Activated CD8-positive, alpha-beta memory T cell treated with anti-CD3 and anti-CD28 coated beads for 48 hours (primary cell): ENCODE measurements around the gene PCDHGA5.
"Not testable (repeated sequence)": the region's sequence is repeated elsewhere in the genome, so short reads cannot be mapped to it uniquely, and the experiment has no call there.

ENCODE experiments used
- DNase-seq, 3 experiments: peaks; one replicate each; pipeline ENCODE4 v3.0.0-alpha.2; 2020; ENCODE audit warnings: low read depth in 2 of 3, low spot score in 2 of 3

Gene PCDHGA5

GRCh38 chr5:141384471-141385267 is 20.7 kb downstream of the PCDHGA5 start:
- DNase-seq: no peak

- not testable (repeated sequence) for DNase-seq
These were observed 23.8 kb downstream of the PCDHGA5 start, which contains the start of gene PCDHGB4 for GRCh38 chr5:141387557-141388311. Gene PCDHGB4, plus strand, starts transcription at chr5:141387698. Its CDS starts 187 bp downstream, at chr5:141387885.

- DNase-seq: no peak
These were observed 24.7 kb downstream of the PCDHGA5 start for GRCh38 chr5:141388661-141389060.

DNA sequence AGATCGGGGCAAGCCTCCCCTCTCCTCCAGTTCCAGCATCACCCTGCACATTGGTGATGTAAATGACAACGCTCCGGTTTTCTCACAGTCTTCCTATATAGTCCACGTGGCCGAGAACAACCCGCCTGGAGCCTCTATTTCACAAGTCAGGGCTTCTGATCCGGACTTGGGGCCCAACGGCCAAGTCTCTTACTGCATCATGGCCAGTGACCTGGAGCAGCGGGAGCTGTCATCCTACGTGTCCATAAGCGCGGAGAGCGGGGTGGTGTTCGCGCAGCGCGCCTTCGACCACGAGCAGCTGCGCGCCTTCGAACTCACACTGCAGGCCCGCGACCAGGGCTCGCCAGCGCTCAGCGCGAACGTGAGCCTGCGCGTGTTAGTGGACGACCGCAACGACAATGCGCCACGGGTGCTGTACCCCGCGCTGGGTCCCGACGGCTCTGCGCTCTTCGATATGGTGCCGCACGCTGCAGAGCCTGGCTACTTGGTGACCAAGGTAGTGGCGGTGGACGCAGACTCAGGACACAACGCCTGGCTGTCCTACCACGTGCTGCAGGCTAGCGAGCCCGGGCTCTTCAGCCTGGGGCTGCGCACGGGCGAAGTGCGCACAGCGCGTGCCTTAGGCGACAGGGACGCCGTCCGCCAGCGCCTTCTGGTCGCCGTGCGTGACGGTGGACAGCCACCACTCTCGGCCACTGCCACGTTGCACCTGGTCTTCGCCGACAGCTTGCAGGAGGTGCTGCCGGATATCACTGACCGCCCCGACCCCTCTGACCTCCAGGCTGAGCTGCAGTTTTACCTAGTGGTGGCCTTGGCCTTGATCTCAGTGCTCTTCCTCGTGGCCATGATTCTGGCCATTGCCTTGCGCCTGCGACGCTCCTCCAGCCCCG is 25.4 kb downstream of the PCDHGA5 start:
- no peak for DNase-seq

DNA sequence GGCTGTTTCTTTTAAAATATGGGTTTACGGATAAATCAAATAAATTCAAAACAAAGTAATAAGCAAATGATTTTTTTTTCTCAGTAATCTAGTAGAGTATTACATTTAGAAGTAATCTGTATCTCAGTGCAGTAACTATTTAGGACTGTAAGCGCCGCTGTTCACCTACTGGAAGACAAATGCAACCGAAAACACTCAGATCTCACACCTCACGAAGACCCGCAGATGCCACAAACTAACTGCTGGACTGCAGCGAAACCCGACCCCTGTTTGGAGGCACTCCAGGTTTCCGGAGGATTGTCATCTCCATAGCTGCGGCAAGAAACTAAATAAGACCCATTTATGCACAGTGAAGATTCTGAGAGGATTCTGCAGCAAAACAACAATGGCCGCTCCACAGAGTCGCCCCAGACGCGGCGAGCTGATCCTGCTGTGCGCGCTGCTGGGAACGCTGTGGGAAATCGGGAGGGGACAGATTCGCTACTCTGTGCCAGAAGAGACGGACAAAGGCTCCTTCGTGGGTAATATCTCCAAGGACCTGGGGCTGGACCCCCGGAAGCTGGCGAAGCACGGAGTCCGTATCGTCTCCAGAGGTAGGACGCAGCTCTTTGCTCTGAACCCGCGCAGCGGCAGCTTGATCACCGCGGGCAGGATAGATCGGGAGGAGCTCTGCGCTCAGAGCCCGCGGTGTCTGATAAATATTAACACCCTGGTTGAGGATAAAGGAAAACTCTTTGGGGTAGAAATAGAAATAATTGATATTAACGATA is 28.7 kb downstream of the PCDHGA5 start, which contains the start of gene PCDHGA8:
Gene PCDHGA8 (plus strand): TSS at position 205 of the 770 bp plus-strand sequence. CDS start 181 bp downstream, at position 386.
- no peak for DNase-seq

DNA sequence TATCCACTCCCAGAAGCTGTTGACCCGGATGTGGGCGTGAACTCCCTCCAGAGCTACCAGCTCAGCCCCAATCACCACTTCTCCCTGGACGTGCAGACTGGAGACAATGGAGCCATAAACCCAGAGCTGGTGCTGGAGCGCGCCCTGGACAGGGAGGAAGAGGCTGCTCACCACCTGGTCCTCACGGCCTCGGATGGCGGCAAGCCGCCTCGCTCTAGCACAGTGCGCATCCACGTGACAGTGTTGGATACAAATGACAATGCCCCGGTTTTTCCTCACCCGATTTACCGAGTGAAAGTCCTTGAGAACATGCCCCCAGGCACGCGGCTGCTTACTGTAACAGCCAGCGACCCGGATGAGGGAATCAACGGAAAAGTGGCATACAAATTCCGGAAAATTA is 29.3 kb downstream of the PCDHGA5 start:
- DNase-seq: no peak

GRCh38 chr5:141394401-141395187 is 30.6 kb downstream of the PCDHGA5 start:
- DNase-seq: not testable (repeated sequence)

DNA sequence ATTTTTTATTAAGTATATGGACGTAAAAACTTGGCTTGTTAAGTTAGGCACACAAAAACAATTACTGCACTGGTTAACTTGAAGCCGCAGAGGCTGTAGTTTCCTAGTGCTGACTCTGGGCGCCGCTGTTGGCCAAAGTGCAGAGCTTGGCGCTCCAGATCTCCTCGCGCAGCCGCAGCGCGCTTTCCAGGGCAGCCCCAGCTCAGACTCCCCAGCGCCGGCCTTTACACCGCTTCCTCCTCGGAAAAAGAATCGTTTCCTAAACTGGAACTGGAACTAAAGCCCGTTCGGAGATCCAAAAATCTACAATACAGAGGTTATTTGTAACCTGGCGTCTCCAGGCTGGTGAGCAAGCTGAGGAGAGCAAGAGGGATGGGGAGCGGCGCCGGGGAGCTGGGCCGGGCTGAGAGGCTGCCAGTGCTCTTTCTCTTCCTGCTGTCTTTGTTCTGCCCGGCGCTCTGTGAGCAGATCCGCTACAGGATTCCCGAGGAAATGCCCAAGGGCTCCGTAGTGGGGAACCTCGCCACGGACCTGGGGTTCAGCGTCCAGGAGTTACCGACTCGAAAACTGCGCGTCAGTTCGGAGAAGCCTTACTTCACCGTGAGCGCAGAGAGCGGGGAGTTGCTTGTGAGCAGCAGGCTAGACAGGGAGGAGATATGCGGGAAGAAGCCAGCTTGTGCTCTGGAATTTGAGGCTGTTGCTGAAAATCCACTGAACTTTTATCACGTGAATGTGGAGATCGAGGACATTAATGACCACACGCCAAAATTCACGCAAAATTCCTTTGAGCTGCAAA is 34.0 kb downstream of the PCDHGA5 start, which contains the start of gene PCDHGB5:
Gene PCDHGB5 (plus strand): TSS at position 192 of the 796 bp plus-strand sequence. CDS start 181 bp downstream, at position 373.
- not testable (repeated sequence) for DNase-seq

DNA sequence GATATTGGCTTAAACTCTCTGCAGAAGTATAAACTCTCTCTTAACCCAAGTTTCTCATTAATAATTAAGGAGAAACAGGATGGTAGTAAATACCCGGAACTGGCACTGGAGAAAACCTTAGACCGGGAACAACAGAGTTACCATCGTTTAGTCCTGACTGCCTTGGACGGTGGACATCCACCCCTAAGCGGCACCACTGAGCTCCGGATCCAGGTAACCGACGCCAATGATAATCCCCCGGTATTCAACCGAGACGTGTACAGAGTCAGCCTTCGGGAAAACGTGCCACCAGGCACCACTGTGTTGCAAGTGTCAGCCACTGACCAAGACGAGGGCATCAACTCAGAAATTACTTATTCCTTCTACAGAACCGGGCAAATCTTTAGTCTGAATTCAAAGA is 34.6 kb downstream of the PCDHGA5 start:
- DNase-seq: no peak

- no peak for DNase-seq
These were observed 35.7 kb downstream of the PCDHGA5 start for GRCh38 chr5:141399555-141400258.

- no peak for DNase-seq
These were observed 38.7 kb downstream of the PCDHGA5 start, which contains the start of gene PCDHGA9 for GRCh38 chr5:141402553-141403243. Gene PCDHGA9, plus strand, starts transcription at chr5:141402778. Its CDS starts 175 bp downstream, at chr5:141402953.

GRCh38 chr5:141403387-141403786 is 39.4 kb downstream of the PCDHGA5 start:
- no peak for DNase-seq

DNA sequence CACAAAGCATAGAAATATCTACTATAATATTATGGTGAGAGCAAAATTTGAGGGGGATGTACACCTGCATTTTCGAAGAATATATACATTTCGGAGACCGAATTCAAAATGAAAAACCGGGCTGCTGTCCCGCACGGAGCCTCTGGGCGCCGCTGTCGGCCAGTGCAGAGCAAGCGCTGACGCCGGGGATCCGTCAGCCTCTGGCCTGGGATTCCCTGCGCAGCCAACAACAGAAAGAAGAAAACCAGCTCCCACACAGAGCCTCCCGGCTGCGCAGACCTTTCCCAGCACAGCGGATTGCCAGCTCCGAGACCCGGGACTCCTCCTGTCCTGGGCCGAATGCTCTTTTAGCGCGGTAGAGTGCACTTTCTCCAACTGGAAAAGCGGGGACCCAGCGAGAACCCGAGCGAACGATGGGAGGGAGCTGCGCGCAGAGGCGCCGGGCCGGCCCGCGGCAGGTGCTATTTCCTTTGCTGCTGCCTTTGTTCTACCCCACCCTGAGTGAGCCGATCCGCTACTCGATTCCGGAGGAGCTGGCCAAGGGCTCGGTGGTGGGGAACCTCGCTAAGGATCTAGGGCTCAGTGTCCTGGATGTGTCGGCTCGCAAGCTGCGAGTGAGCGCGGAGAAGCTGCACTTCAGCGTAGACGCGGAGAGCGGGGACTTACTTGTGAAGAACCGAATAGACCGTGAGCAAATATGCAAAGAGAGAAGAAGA is 44.0 kb downstream of the PCDHGA5 start, which contains the start of gene PCDHGB6:
Gene PCDHGB6 (plus strand): TSS at position 232 of the 716 bp plus-strand sequence. CDS start 182 bp downstream, at position 414.
- not testable (repeated sequence) for DNase-seq

DNA sequence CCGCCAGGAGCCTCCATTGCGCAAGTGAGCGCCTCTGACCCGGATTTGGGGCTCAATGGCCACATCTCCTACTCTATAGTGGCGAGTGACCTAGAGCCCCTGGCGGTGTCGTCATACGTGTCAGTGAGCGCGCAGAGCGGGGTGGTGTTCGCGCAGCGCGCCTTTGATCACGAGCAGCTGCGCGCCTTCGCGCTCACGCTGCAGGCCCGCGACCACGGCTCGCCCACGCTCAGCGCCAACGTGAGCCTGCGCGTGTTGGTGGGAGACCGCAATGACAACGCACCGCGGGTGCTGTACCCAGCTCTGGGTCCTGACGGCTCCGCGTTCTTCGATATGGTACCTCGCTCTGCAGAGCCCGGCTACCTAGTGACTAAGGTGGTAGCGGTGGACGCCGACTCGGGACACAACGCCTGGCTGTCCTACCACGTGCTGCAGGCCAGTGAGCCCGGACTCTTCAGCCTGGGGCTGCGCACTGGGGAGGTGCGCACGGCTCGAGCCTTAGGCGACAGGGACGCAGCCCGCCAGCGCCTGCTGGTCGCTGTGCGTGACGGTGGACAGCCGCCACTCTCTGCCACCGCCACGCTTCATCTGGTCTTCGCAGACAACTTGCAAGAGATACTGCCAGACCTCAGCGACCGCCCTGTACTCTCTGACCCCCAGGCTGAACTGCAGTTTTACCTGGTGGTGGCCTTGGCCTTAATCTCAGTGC is 45.8 kb downstream of the PCDHGA5 start:
- DNase-seq: no peak

GRCh38 chr5:141411575-141411974 is 47.6 kb downstream of the PCDHGA5 start:
- DNase-seq: no peak
